T follicular helper cell (primary cell): Measurements from ENCODE around the gene FFAR1.

Experiments used
- DNase-seq: peaks from one replicate; pipeline ENCODE4 v3.0.0-alpha.2; 2020; ENCODE audit warnings: low read depth
- total RNA-seq, 2 experiments: gene quantifications; one replicate each; lab custom pipeline; 2026; lab: John Stamatoyannopoulos, UW

FFAR1 gene
- total RNA-seq, result 0.06 to 0.09 reads per million in 2 experiments

GRCh38 chr19:35347171-35347929 is at the start of gene FFAR1:
TSS of gene FFAR1 (plus strand) at chr19:35347902. CDS start at chr19:35351552, 3,650 bp downstream.
- DNase-seq, result peak; percentile 19

- DNase-seq, result no peak
Measured at GRCh38 chr19:35297922-35298321, 49.8 kb upstream of the FFAR1 start.

- DNase-seq, result no peak
Measured at GRCh38 chr19:35298561-35298972, 49.1 kb upstream of the FFAR1 start.

GRCh38 chr19:35299523-35300338 is 48.0 kb upstream of the FFAR1 start:
- DNase-seq, result no peak

GRCh38 chr19:35300339-35300649 is 47.4 kb upstream of the FFAR1 start:
- no peak for DNase-seq

- no peak for DNase-seq
Measured at GRCh38 chr19:35301961-35302360, 45.7 kb upstream of the FFAR1 start.

GRCh38 chr19:35302446-35302845 is 45.3 kb upstream of the FFAR1 start:
- DNase-seq, result no peak

- DNase-seq, result no peak
Measured at GRCh38 chr19:35303357-35303915, 44.3 kb upstream of the FFAR1 start.

- DNase-seq, result no peak
Measured at GRCh38 chr19:35304036-35304435, 43.7 kb upstream of the FFAR1 start.

GRCh38 chr19:35305181-35305580 is 42.5 kb upstream of the FFAR1 start:
- DNase-seq, result no peak

GRCh38 chr19:35306473-35307246 is 41.0 kb upstream of the FFAR1 start:
- DNase-seq, result no peak

GRCh38 chr19:35307931-35308330 is 39.8 kb upstream of the FFAR1 start:
- DNase-seq, result no peak

- DNase-seq, result no peak
Measured at GRCh38 chr19:35308910-35309309, 38.8 kb upstream of the FFAR1 start.

- no peak for DNase-seq
Measured at GRCh38 chr19:35309481-35310279, 38.0 kb upstream of the FFAR1 start.

- DNase-seq, result no peak
Measured at GRCh38 chr19:35310331-35310730, 37.4 kb upstream of the FFAR1 start.

GRCh38 chr19:35310811-35311465 is 36.8 kb upstream of the FFAR1 start:
- no peak for DNase-seq

GRCh38 chr19:35311901-35312665 is 35.6 kb upstream of the FFAR1 start:
- DNase-seq, result no peak

- no peak for DNase-seq
Measured at GRCh38 chr19:35313587-35313986, 34.1 kb upstream of the FFAR1 start.

GRCh38 chr19:35314031-35314430 is 33.7 kb upstream of the FFAR1 start:
- no peak for DNase-seq

- DNase-seq, result no peak
Measured at GRCh38 chr19:35314858-35315470, 32.7 kb upstream of the FFAR1 start.
